ENCODE results near the gene CD82. TPM values are rescaled to one million over a fixed set of nuclear protein-coding genes. Genes with fewer than 3 reads are reported as not detected.

The CD82 gene
- polyA plus RNA-seq, 3 donors, result 13.4 to 17.2 (median 16.1) TPM

- DNase-seq, result no peak
Observed at GRCh38 chr11:44600261-44600660, 34.8 kb downstream of the CD82 start.

GRCh38 chr11:44600839-44601383 is 35.4 kb downstream of the CD82 start:
- no peak for DNase-seq

GRCh38 chr11:44601471-44602370 is 36.3 kb downstream of the CD82 start:
- DNase-seq, result no peak

- DNase-seq, result no peak
Observed at GRCh38 chr11:44602891-44603310, 37.4 kb downstream of the CD82 start.

- no peak for DNase-seq
Observed at GRCh38 chr11:44604171-44604581, 38.7 kb downstream of the CD82 start.

GRCh38 chr11:44605068-44605708 is 39.7 kb downstream of the CD82 start:
- no peak for DNase-seq

GRCh38 chr11:44605965-44606364 is 40.5 kb downstream of the CD82 start:
- DNase-seq, result no peak

- no peak for DNase-seq
Observed at GRCh38 chr11:44606472-44606871, 41.0 kb downstream of the CD82 start.

GRCh38 chr11:44607319-44607962 is 42.0 kb downstream of the CD82 start:
- no peak for DNase-seq

- DNase-seq, result peak; percentile 75
Observed at GRCh38 chr11:44607987-44608386, 42.5 kb downstream of the CD82 start.

GRCh38 chr11:44608651-44608990 is 43.2 kb downstream of the CD82 start:
- no peak for DNase-seq

GRCh38 chr11:44608991-44609782 is 43.7 kb downstream of the CD82 start:
- no peak for DNase-seq

- DNase-seq, result no peak
Observed at GRCh38 chr11:44609783-44610155, 44.3 kb downstream of the CD82 start.

- DNase-seq, result no peak
Observed at GRCh38 chr11:44610186-44610955, 44.9 kb downstream of the CD82 start.

- no peak for DNase-seq
Observed at GRCh38 chr11:44611088-44611487, 45.6 kb downstream of the CD82 start.

- DNase-seq, result no peak
Observed at GRCh38 chr11:44611687-44612434, 46.4 kb downstream of the CD82 start.

GRCh38 chr11:44613153-44613552 is 47.7 kb downstream of the CD82 start:
- DNase-seq, result no peak

- no peak for DNase-seq
Observed at GRCh38 chr11:44614281-44614775, 48.9 kb downstream of the CD82 start.

- no peak for DNase-seq
Observed at GRCh38 chr11:44615041-44615755, 49.7 kb downstream of the CD82 start.

Data from renal pelvis (tissue), 4 donors.